HG02763 (cell line): ENCODE data around the gene DNAH3.
"Not testable (repeated sequence)": the region's sequence is repeated elsewhere in the genome, so short reads cannot be mapped to it uniquely, and the experiment has no call there.

Experiments
- ATAC-seq: cut with Tn5 transposase; IDR thresholded peaks from one replicate; pipeline ENCODE4 v1.9.1; 2021; ENCODE audit warnings: mild to moderate bottlenecking, moderate library complexity; ENCODE audit not compliant: unreplicated experiment

Gene DNAH3

GRCh38 chr16:21130811-21131210, 19.8 kb downstream of the DNAH3 start:
- no peak for ATAC-seq

GRCh38 chr16:21128991-21129390, 21.7 kb downstream of the DNAH3 start:
- no peak for ATAC-seq

- ATAC-seq = no peak
Observed at GRCh38 chr16:21126518-21126917, 24.1 kb downstream of the DNAH3 start.

- ATAC-seq = no peak
Observed at GRCh38 chr16:21125191-21125590, 25.5 kb downstream of the DNAH3 start.

- no peak for ATAC-seq
Observed at GRCh38 chr16:21120976-21121520, 29.6 kb downstream of the DNAH3 start.

GRCh38 chr16:21117567-21117966, 33.1 kb downstream of the DNAH3 start:
- ATAC-seq = no peak

GRCh38 chr16:21116148-21116693, 34.4 kb downstream of the DNAH3 start:
- no peak for ATAC-seq

- not testable (repeated sequence) for ATAC-seq
Observed at GRCh38 chr16:21115551-21115950, 35.1 kb downstream of the DNAH3 start.

GRCh38 chr16:21103941-21104860, 46.4 kb downstream of the DNAH3 start:
- ATAC-seq = no peak

- ATAC-seq = no peak
Observed at GRCh38 chr16:21101631-21102420, 48.8 kb downstream of the DNAH3 start.

- no peak for ATAC-seq
Observed at GRCh38 chr16:21100447-21100846, 50.2 kb downstream of the DNAH3 start.

- no peak for ATAC-seq
Observed at GRCh38 chr16:21097151-21097550, 53.5 kb downstream of the DNAH3 start.

GRCh38 chr16:21094719-21095118, 55.9 kb downstream of the DNAH3 start:
- not testable (repeated sequence) for ATAC-seq

- ATAC-seq = no peak
Observed at GRCh38 chr16:21092951-21093350, 57.7 kb downstream of the DNAH3 start.

GRCh38 chr16:21088646-21089538, 61.8 kb downstream of the DNAH3 start:
- ATAC-seq = no peak

GRCh38 chr16:21088143-21088542, 62.5 kb downstream of the DNAH3 start:
- no peak for ATAC-seq

GRCh38 chr16:21084631-21085225, 65.9 kb downstream of the DNAH3 start:
- no peak for ATAC-seq

- no peak for ATAC-seq
Observed at GRCh38 chr16:21083729-21084268, 66.8 kb downstream of the DNAH3 start.

- no peak for ATAC-seq
Observed at GRCh38 chr16:21081329-21081728, 69.3 kb downstream of the DNAH3 start.

GRCh38 chr16:21078563-21078962, 72.1 kb downstream of the DNAH3 start:
- ATAC-seq = no peak
